Measurements from ENCODE around the gene FSTL1. TPM values are rescaled to one million over a fixed set of nuclear protein-coding genes. Genes with fewer than 3 reads are reported as not detected.

FSTL1 gene
- 1,000 to 10,000 TPM in 1 of 4 donors, 100 to 1,000 TPM in 3; 311 to 1,355 (median 418) TPM for total RNA-seq

DNA sequence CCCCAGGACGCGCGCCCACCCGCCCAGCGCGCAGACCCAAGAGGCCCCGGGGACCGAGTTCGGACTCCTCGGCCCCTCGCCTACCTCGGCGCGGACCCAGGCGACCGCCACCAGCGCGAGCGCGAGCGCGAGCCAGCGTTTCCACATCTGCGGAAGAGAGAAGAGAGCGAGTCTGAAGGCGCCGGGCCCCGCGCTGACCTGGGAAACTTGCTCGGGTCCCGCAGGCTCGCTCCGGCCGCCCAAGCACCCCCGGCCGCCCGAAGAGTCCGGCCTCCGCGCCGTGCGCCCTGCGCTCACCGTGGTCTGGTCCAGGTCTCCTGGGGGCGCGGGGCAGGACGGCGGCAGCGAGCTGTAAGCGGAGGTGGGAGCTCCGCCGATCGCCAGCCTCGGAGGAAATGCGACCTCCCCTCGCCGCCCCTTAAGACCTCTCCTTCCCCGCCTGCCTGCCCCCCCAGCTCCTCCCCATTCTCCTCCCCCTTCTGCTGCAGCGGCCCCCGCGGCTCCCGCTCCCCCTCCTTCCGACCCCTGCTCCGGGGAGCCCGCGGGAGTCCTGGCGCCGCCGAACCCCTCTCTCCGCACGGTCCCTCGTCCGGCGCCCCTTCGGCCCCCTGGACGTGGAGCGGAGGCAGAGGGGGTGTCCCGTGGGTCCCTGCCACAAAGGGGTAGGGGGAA is at the start of gene FSTL1:
FSTL1 (minus strand) TSS at position 393 of the 672 bp plus-strand sequence; CDS start at position 147, 246 bp downstream.
- Histone ChIP-seq H3K27me3 (no peaks in the 10 kb centered on the region), H3K4me1 (peaks cover 0 to 4% of the 10 kb centered on the region in 2 donors), H3K9me3 (no peaks in the 10 kb centered on the region), H3K4me3 (peak within 1 kb of the TSS; percentile 72 to 78), H3K36me3 (no peaks in the 10 kb centered on the region), H3K27ac (peak within 1 kb of the TSS; percentile 92 to 96)
- peak; percentile 78 to 79 for DNase-seq
- TF ChIP-seq POLR2A (IDR thresholded peaks at IDR 0.05) = peak in 1 of 2 donors; percentile 83
- no peak for TF ChIP-seq CTCF (IDR thresholded peaks at IDR 0.05)
- intact Hi-C loops (cut with DNase I; ENCODE audit: low total_unique reads) = no loop called here

GRCh38 chr3:120498556-120499346 is 48.0 kb upstream of the FSTL1 start:
- no peak for TF ChIP-seq POLR2A (IDR thresholded peaks at IDR 0.05)
- no peak for TF ChIP-seq CTCF (IDR thresholded peaks at IDR 0.05)
- H3K4me1 ChIP-seq = peaks cover 0 to 12% of the 10 kb centered on the region in 2 donors
- H3K4me3 ChIP-seq = no peak overlapping the region
- H3K27ac ChIP-seq = peak overlapping the region; percentile 23 to 47
- no peaks in the 10 kb centered on the region for H3K9me3 ChIP-seq
- no peaks in the 10 kb centered on the region for H3K27me3 ChIP-seq
- H3K36me3 ChIP-seq = no peaks in the 10 kb centered on the region
- intact Hi-C loops (cut with DNase I; ENCODE audit: low total_unique reads) = no loop called here
- DNase-seq = peak; percentile 36 to 57

DNA sequence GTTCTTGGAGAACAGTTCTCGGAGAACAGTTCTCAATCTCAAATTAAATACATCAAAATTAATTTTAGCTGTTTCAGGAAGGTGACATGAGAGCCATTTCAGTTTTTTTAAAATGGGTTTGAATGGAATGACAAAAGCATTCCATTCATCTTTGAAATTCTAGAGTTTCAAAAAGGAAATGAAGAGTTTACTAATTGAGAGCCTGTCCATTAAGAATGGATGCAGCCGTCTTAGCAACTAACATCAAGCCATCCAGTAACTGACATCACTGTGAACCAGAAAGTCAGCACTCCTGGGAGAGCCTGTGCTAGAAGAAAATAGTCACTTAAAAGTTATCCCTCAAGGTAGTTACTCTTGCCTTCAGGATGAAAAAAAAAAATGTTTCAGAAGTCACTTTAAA is 47.0 kb upstream of the FSTL1 start:
- no peak for DNase-seq
- peak overlapping the region; percentile 23 to 58 for H3K27ac ChIP-seq
- no peaks in the 10 kb centered on the region for H3K36me3 ChIP-seq
- peaks cover 0 to 12% of the 10 kb centered on the region in 2 donors for H3K4me1 ChIP-seq
- intact Hi-C loops (cut with DNase I; ENCODE audit: low total_unique reads) = no loop called here
- no peaks in the 10 kb centered on the region for H3K27me3 ChIP-seq
- no peaks in the 10 kb centered on the region for H3K9me3 ChIP-seq
- TF ChIP-seq POLR2A (IDR thresholded peaks at IDR 0.05) (no peak), CTCF (IDR thresholded peaks at IDR 0.05) (no peak)
- no peak overlapping the region for H3K4me3 ChIP-seq

DNA sequence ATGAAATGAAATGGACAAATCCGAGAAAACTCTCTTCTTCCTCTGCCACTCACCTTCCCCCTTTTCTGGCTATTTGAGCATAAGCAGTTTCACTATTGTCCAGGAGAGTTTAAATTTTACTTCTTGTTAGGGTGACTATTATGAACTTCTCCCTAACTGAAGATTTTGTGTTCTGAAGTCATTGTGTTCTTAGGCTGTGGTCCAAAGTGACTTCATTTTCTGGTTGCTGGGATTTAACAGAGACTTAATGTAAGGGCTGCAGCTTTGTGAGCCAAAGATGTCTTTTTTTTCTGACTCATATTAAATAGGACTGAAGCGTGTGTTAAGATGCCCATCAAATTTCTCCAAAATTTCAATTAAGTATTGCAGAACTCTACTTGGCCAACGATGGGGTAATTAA is 46.5 kb upstream of the FSTL1 start:
- peaks cover 0 to 12% of the 10 kb centered on the region in 2 donors for H3K4me1 ChIP-seq
- H3K9me3 ChIP-seq = no peaks in the 10 kb centered on the region
- peak overlapping the region; percentile 23 to 58 for H3K27ac ChIP-seq
- no peaks in the 10 kb centered on the region for H3K27me3 ChIP-seq
- H3K36me3 ChIP-seq = no peaks in the 10 kb centered on the region
- no peak overlapping the region for H3K4me3 ChIP-seq
- DNase-seq = no peak
- no peak for TF ChIP-seq CTCF (IDR thresholded peaks at IDR 0.05)
- TF ChIP-seq POLR2A (IDR thresholded peaks at IDR 0.05) = no peak
- intact Hi-C loops (cut with DNase I; ENCODE audit: low total_unique reads) = no loop called here

Measured in uterus (tissue), 4 donors.